Colon (tissue), 2 donors: ENCODE results near the gene LAMA2.

Experiments used
- FAIRE-seq: peaks from 2 replicates; lab custom pipeline; 2012; peaks lifted over from hg19 to GRCh38; lab: Jason Lieb, UNC
- donor health status: control.
- donor health status: control.

The LAMA2 gene

DNA sequence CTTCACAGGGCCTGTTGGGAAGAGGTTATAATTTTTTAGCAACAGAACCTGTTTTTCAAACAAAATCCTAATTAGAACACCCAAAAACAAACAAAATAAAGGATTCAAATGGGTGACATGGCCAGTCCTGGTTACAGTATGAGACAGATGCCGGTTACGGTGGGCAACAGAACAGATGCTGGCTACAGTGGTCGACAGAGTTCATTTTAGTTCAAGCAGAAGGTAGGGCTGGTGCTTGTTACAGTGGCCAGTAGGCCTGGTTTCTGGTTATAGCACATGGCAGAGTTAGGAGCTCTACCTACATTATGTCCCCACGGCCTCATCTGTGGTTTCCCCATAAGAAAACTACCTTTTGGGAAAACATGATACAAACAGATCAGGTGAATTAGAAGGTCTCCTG, 327.7 kb downstream of the LAMA2 start:
- FAIRE-seq, result no peak

DNA sequence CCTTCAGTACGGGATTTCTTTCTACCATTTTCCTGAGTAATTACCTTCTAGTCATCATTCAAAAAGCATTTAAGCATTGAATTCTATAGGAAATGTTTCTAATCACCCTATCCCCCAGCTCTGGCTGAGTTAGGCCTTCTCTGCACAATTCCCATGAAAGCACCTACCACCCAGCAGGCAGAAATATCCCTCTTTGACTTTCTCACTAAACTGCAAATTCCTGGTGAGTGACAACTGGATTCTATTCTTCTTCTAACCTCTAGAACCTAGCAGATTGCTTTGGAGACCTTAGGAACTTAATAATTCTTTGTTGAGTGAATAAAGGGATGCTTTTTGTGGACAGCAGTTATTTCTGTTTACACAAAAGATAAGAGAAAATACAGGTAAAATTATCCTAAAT, 328.7 kb downstream of the LAMA2 start:
- no peak for FAIRE-seq

DNA sequence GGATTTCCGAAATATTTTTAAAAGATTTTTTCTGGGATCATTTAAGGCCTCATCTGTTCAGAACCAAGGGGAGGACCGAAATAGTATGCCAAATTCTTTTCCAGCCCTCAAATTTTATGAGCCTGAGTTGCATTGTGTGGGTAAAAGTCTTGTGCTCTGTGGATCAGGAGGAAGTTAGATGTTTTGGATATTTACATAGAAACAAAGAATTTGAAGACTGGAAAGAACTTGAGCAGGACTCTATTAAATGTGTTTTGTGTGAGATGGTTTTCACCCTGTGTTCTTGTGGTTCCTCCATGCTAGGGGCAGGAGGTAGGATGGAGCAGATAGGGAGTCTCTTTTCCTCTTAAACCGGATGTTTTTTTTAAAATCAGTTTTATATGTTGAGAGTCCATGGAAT, 329.1 kb downstream of the LAMA2 start:
- FAIRE-seq, result no peak

DNA sequence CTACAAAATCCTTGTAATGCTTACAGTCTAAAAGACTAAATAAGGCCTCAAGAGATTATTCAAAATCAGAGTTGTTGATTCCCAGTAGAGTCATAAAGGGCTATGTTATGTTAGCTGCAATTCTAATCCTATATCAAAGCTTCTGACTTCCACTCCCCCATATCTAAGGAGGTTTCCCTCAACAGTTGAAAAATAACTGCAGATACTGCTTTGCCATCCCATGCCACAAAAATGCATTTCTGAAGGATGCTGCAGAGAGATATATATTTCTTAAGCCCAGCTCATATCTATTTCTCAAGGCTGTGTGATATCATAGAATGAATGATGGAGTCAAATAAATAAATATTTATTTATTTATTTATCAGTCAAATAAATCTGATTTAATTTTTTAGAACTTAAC, 332.3 kb downstream of the LAMA2 start:
- no peak for FAIRE-seq

GRCh38 chr6:129215916-129216520, 333.1 kb downstream of the LAMA2 start:
- peak; percentile 53 for FAIRE-seq

GRCh38 chr6:129217701-129218100, 334.8 kb downstream of the LAMA2 start:
- no peak for FAIRE-seq

DNA sequence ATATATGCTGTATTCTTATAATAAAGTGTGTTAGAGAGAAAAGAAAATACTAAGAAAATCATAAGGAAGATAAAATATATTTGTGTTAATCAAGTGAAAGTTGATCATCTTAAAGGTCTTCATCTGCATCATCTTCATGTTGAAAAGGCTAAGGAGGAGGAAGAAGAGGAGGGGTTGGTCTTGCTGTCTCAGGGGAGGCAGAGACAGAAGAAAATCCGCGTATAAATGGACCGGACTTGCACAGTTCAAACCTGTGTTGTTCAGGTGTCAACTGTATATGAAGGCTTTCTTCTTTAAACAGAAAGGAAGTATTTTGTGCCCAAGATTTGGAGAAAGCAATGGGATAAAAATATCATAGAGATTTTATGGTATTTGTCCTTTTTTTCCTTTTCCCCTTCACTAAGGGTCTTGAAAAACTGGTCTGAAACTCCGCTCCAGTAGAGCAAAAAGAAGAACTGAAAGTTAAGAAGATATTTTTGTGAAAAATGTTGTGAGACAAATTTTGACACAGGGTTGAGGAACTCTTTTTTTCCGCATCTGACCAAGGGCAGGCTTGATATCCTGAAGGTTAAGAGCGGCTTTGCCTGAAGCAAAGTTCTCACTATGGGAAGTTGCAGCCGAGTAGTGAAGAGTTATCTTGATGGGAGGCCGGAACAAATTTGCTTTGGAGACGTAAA, 350.7 kb downstream of the LAMA2 start:
- no peak for FAIRE-seq

- no peak for FAIRE-seq
Observed at GRCh38 chr6:129235167-129236000, 352.4 kb downstream of the LAMA2 start.

- no peak for FAIRE-seq
Observed at GRCh38 chr6:129236001-129236517, 353.1 kb downstream of the LAMA2 start.

DNA sequence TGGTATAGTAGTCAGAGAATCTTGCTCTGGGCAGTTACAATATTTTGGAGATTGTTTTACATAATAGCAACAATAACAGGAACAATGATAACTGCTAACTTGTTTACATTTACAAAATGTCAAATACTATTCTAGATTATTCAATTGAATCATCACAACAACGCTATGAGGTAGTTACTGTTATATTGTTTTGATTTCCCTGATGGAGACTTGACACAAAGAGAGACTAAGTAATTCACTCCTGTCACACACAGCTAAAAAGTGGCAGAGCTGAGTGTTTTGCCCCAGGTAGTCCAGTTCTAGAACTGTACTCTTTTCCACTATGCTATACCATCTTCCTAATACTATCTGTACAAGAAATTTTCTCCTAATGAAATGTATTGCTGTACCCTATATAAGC, 356.1 kb downstream of the LAMA2 start:
- no peak for FAIRE-seq

- FAIRE-seq, result no peak
Observed at GRCh38 chr6:129239825-129240491, 357.0 kb downstream of the LAMA2 start.

DNA sequence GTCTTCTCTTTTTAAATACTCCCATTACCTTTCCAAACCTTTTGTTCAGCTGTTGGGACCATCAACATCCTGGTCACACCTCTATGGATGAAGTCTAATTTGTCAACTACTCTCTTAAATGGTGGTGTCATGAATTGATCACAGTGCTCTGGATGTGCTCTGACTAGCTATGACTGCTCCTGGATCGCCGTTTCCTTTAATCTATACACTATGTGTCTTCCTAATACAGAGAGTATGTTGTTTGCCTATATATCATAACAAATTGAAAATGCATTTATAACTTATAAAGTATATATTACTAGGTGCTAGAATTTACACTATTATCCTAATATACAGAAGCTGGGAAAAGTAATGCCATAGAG, 357.5 kb downstream of the LAMA2 start:
- FAIRE-seq, result no peak

GRCh38 chr6:129242546-129242945, 359.6 kb downstream of the LAMA2 start:
- FAIRE-seq, result no peak

- no peak for FAIRE-seq
Observed at GRCh38 chr6:129243377-129243776, 360.4 kb downstream of the LAMA2 start.

- no peak for FAIRE-seq
Observed at GRCh38 chr6:129248946-129249345, 366.0 kb downstream of the LAMA2 start.

DNA sequence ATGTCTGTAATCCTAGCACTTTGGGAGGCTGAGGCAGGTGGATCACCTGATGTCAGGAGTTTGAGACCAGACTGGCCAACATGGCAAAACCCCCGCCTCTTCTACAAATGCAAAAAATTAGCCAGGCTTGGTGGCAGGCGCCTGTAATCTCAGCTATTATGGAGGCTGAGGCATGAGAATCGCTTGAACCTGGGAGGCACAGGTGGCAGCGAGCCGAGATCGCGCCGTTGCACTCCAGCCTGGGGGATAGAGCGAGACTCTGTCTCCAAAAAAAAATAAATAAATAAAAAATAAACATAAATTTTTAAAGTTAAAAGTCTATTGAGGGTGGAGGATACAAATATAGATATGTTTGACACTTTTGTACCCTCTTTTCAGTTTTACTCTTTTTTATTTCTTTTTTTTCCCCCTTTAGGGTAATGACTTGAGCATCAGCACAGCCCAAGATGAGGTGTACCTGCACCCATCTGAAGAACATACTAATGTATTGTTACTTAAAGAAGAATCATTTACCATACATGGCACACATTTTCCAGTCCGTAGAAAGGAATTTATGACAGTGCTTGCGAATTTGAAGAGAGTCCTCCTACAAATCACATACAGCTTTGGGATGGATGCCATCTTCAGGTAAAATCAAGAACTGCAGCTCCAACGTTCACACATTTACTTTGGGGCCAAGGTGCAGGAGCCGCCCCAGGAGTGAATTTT, 368.9 kb downstream of the LAMA2 start:
- FAIRE-seq, result no peak

DNA sequence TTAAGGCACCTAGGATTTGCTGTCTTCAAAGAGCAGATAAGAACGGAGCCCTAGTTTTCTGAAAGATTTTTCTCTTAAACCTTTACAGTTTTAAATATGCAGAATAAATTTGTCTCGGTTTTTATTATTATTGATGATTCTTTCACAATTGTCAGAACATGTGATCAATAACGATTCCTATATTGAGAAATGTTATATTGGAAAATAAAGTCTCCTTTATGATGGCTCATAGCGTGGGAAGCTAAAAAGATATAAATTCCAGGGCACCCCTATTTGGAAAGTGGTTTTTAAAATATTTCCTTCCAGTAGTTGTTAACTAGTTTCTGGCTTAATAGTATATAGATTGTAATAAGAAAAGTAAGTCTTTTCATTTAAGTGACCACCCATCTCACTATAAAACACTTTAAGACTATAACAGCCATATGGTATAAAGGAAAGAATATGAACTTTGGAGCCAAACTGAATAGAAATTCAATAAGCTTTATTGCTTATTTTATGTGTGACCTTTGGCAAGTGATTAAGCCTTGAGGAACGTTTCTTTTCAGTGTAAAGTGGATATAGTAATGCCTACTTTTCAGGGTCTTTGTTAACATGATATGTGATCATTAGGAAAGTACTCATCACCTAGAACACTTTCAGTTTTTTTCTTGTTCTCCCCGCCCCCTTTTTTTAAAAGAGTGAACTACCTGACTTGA, 369.6 kb downstream of the LAMA2 start:
- peak; percentile 28 for FAIRE-seq

- FAIRE-seq, result no peak
Observed at GRCh38 chr6:129253242-129253641, 370.3 kb downstream of the LAMA2 start.

DNA sequence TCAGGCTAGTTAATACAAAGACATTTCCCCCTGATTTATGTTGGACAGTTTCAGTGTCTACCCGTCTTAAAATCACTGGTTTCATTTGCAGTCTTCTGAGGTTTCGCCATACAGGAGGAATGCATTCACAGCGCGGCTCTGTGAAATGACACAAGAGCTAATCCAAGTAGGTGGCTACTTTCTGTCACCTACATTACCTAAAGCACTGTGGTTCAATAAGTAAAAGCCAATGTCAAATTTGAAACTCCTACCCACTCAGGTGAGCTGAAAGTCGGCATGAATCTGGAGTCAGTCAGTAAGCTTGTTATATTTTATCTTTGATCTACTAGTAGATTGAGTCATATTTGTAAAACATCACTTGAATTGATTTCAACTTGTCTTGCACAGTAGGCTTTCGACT, 370.8 kb downstream of the LAMA2 start:
- FAIRE-seq, result no peak

DNA sequence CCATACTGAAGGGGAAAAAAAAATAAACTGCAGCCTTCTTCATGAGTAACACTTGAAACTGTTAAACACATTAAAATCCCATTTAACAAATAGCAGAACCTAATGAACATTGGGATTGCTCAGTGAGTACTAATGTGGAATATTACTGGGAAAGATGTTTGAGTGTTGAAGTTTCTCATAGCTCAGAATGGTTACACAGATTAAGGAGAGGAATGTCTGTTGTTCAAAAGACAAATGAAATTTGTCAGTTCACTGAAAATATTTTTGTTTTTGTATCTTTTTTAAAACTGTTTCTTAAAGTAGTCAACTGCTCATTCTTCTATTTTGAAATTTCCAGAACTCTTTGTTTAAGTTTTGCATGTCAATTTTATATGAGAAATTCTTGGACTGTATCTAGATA, 374.3 kb downstream of the LAMA2 start:
- FAIRE-seq, result no peak

DNA sequence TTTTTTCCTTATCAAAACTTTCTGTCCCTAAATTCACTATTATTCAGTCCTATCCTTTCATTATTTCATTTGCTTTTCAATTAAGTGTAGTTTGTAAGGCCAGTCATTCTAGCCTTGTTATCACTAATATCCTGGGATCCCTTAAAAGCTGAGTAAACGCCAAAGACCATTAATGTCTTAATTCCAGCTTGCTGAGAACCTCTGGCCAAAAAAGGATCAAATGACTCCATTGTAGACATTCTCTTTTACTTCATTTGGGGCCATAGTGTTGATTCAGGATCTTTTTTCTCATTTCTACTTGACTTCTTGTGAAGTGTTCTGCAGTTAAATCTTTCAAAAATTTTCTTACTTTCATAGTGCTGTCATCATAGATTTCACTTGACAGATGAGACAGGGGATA, 379.7 kb downstream of the LAMA2 start:
- FAIRE-seq, result no peak
